Gastrocnemius medialis (tissue), 4 donors: Measurements from ENCODE around the gene GYG1. TPM values are rescaled to one million over a fixed set of nuclear protein-coding genes. Genes with fewer than 3 reads are reported as not detected.
A peak's percentile ranks its signal among the peaks of the same experiment; 100 is the strongest.

Source experiments
- ATAC-seq, 2 donors: fragments of 150-250 bp; one replicate each; pipeline ENCODE4 v1.9.1; 2016
- DNase-seq, 2 donors: peaks; one replicate each; pipeline ENCODE4 v3.0.0-alpha.2; 2019
- H3K27ac ChIP-seq, 4 donors: fragments of 200-600 bp; sonication (generic); 1 replicate in 1 of 4; 2 replicates in 3 of 4; pipeline ENCODE4 v1.5.1; 2016 to 2018; ENCODE audit warnings: mild to moderate bottlenecking in 2 of 4, moderate library complexity in 1 of 4
- H3K27me3 ChIP-seq, 3 donors: fragments of 200-600 bp; sonication (generic) in 2 of 3; 1 replicate in 1 of 3; 2 replicates in 2 of 3; pipeline versions ENCODE4 v1.5.1 to v1.6.0; 2016 to 2019; ENCODE audit warnings: mild to moderate bottlenecking in 1 of 3, moderate library complexity in 1 of 3
- H3K36me3 ChIP-seq, 2 donors: fragments of 200-600 bp; sonication (generic) in 1 of 2; one replicate each; pipeline ENCODE4 v1.5.1; 2017 to 2018
- H3K4me1 ChIP-seq, 2 donors: fragments of 200-600 bp; sonication (generic) in 1 of 2; one replicate each; pipeline ENCODE4 v1.5.1; 2016 to 2017; ENCODE audit warnings: mild to moderate bottlenecking in 2 of 2
- H3K4me3 ChIP-seq, 4 donors: fragments of 200-600 bp; sonication (generic) in 3 of 4; 1 replicate in 1 of 4; 2 replicates in 3 of 4; pipeline ENCODE4 v1.5.1; 2016 to 2019; ENCODE audit warnings: mild to moderate bottlenecking in 2 of 4
- H3K9me3 ChIP-seq, 3 donors: fragments of 200-600 bp; sonication (generic) in 2 of 3; 1 replicate in 1 of 3; 2 replicates in 2 of 3; pipeline ENCODE4 v1.5.1; 2016 to 2019
- CTCF ChIP-seq, 5 experiments: fragments of 450-650 bp in 3 of 5; fragments of 200-600 bp in 2 of 5; sonication (generic) in 2 of 5; IDR thresholded peaks in 4 of 5; conservative IDR thresholded peaks in 1 of 5; 1 replicate in 4 of 5; 2 replicates in 1 of 5; pipeline ENCODE4 v1.5.1; 2016 to 2019; ENCODE audit warnings: antibody characterized with exemption in 5 of 5, mild to moderate bottlenecking in 3 of 5, moderate library complexity in 3 of 5
- POLR2A ChIP-seq, 2 donors: fragments of 450-650 bp; IDR thresholded peaks; one replicate each; pipeline ENCODE4 v1.6.1; 2017; ENCODE audit warnings: antibody characterized with exemption in 2 of 2, mild to moderate bottlenecking in 2 of 2, moderate library complexity in 2 of 2
- in situ Hi-C, 4 donors: fragments of 200-750 bp; cut with MboI; loops; one replicate each; pipeline versions ENCODE4 v1.15.0 to v1.8.0; 2017; ENCODE audit warnings: low sequenced_read_pairs in 4 of 4
- intact Hi-C: fragments of 100-400 bp; cut with DNase I; formaldehyde crosslinking; loops from one replicate; pipeline ENCODE4 v1.15.1; 2023; ENCODE audit warnings: low total_unique reads
- total RNA-seq, 4 donors: library from RNA; depleted of rRNA; stranded (reverse); fragments of >200 nt; gene quantifications; one replicate each; pipeline versions ENCODE4 v1.1.0 to v1.2.3, GENCODE V29; 2016

GYG1 gene
- total RNA-seq, 4 donors from 2014 or later, result 298 to 526 (median 331) TPM

DNA sequence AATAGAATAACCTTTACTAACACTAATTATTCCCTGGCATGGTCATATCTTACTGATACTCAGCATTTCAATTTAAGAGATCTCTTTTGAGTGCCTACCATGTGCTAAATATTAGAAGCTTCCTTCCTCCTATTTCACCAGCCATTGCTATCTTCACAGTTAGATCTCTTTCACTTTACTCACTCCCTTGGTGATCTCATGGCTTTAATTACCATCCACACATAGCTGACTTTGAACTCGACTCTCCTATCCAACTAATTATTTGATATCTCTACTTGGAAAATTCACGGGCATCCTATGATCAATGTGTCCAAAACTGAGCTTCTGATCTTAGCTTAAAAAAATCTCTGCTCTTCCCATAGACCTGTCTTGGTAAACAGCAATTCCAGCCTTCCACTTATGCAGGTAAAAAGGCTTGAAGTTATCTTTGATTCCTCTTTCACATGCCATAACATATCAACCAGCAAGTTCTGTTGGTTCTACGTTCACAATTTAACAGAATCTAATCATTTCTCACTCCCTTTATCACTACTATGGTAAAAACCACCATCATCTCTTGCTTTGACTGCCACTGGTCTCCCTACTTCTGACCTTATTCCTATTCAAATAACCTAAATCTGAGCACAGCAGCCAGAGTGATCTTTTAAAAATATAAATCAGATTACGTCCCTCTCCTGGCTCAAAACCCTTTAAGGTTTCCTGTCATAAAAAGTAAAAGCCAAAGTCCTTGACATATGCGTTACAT lies 53.2 kb downstream of the GYG1 start:
- Histone ChIP-seq H3K36me3 (peaks cover 0 to 10% of the 10 kb centered on the region in 2 donors), H3K9me3 (no peaks in the 10 kb centered on the region), H3K4me1 (no peaks in the 10 kb centered on the region), H3K4me3 (no peak overlapping the region), H3K27ac (no peak overlapping the region), H3K27me3 (no peaks in the 10 kb centered on the region)
- DNase-seq, result no peak
- in situ Hi-C loops (no loop called here), intact Hi-C loops (no loop called here)
- peak in 1 of 2 donors; percentile 18 for ATAC-seq
- TF ChIP-seq POLR2A (IDR thresholded peaks at IDR 0.05) (no peak), CTCF (IDR thresholded peaks at IDR 0.05 in 4 of 5, conservative IDR thresholded peaks at IDR 0.05 in 1 of 5) (no peak)

- Histone ChIP-seq H3K36me3 (peaks cover 0 to 13% of the 10 kb centered on the region in 2 donors), H3K4me1 (no peaks in the 10 kb centered on the region), H3K27ac (no peak overlapping the region), H3K4me3 (no peak overlapping the region), H3K27me3 (no peaks in the 10 kb centered on the region), H3K9me3 (no peaks in the 10 kb centered on the region)
- DNase-seq (no peak), ATAC-seq (no peak)
- intact Hi-C loops, result no loop called here
- in situ Hi-C loops, result no loop called here
- TF ChIP-seq CTCF (IDR thresholded peaks at IDR 0.05 in 4 of 5, conservative IDR thresholded peaks at IDR 0.05 in 1 of 5) (no peak), POLR2A (IDR thresholded peaks at IDR 0.05) (no peak)
Measured at GRCh38 chr3:149055575-149055974, 64.2 kb downstream of the GYG1 start.

GRCh38 chr3:149058198-149058597 lies 66.9 kb downstream of the GYG1 start:
- no peaks in the 10 kb centered on the region for H3K9me3 ChIP-seq
- TF ChIP-seq CTCF (IDR thresholded peaks at IDR 0.05 in 4 of 5, conservative IDR thresholded peaks at IDR 0.05 in 1 of 5) (no peak), POLR2A (IDR thresholded peaks at IDR 0.05) (no peak)
- no peaks in the 10 kb centered on the region for H3K27me3 ChIP-seq
- no peaks in the 10 kb centered on the region for H3K4me1 ChIP-seq
- peaks cover 0 to 13% of the 10 kb centered on the region in 2 donors for H3K36me3 ChIP-seq
- no peak for DNase-seq
- in situ Hi-C loops, result no loop called here
- H3K4me3 ChIP-seq, result no peak overlapping the region
- ATAC-seq, result no peak
- no peak overlapping the region for H3K27ac ChIP-seq
- intact Hi-C loops, result no loop called here

DNA sequence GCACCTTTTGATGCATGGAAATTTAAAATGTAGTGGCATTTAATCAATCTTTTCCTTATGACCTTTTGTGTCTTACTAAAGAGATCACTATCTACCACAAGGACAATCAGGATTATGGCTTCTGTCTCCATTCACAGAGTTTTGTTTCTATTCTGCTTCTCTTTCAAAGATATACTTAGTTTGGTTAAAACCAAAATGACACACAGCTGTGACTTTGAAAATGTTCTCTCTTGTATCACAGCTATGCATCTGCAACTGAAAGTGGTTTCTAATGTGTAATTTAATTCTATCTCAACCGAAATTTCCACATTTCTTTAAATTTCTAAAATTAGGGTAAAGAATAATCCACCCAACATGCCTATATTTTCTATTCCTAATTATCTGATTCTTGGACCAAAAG lies 67.3 kb downstream of the GYG1 start:
- H3K4me1 ChIP-seq, result no peaks in the 10 kb centered on the region
- ATAC-seq, result no peak
- no peak overlapping the region for H3K4me3 ChIP-seq
- H3K27ac ChIP-seq, result no peak overlapping the region
- peaks cover 0 to 13% of the 10 kb centered on the region in 2 donors for H3K36me3 ChIP-seq
- intact Hi-C loops, result no loop called here
- in situ Hi-C loops, result no loop called here
- H3K9me3 ChIP-seq, result no peaks in the 10 kb centered on the region
- TF ChIP-seq CTCF (IDR thresholded peaks at IDR 0.05 in 4 of 5, conservative IDR thresholded peaks at IDR 0.05 in 1 of 5) (no peak), POLR2A (IDR thresholded peaks at IDR 0.05) (no peak)
- DNase-seq, result no peak
- H3K27me3 ChIP-seq, result no peaks in the 10 kb centered on the region

DNA sequence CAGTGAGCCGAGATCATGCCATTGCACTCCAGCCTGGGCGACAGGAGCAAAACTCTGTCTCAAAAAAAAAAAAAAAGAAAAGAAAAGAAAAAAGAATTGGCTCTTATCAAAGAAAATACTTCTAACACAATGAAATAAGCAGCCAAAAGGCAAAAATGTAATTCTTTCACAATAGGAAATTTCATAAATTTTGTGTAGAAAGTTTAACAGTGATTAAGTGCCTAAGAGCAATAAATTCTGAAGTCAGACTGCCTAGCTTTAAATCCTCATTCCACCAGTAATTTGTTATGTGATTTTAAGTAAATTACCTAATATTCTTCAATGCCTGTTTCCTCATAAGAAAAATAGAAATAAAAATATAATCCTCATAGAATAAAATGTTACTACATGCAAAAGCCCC lies 70.4 kb downstream of the GYG1 start:
- intact Hi-C loops, result no loop called here
- no peaks in the 10 kb centered on the region for H3K27me3 ChIP-seq
- TF ChIP-seq CTCF (IDR thresholded peaks at IDR 0.05 in 4 of 5, conservative IDR thresholded peaks at IDR 0.05 in 1 of 5) (no peak), POLR2A (IDR thresholded peaks at IDR 0.05) (no peak)
- H3K27ac ChIP-seq, result no peak overlapping the region
- no peaks in the 10 kb centered on the region for H3K9me3 ChIP-seq
- no peaks in the 10 kb centered on the region for H3K4me1 ChIP-seq
- no peak for DNase-seq
- peaks cover 0 to 6% of the 10 kb centered on the region in 2 donors for H3K36me3 ChIP-seq
- H3K4me3 ChIP-seq, result no peak overlapping the region
- no peak for ATAC-seq
- in situ Hi-C loops, result no loop called here
